GM18498 (cell line): ENCODE results near the gene CDK5.

Experiments
- ATAC-seq: cut with Tn5 transposase; IDR thresholded peaks from one replicate; pipeline ENCODE4 v1.9.1; 2021; ENCODE audit warnings: mild to moderate bottlenecking, moderate library complexity; ENCODE audit not compliant: unreplicated experiment

CDK5 gene

DNA sequence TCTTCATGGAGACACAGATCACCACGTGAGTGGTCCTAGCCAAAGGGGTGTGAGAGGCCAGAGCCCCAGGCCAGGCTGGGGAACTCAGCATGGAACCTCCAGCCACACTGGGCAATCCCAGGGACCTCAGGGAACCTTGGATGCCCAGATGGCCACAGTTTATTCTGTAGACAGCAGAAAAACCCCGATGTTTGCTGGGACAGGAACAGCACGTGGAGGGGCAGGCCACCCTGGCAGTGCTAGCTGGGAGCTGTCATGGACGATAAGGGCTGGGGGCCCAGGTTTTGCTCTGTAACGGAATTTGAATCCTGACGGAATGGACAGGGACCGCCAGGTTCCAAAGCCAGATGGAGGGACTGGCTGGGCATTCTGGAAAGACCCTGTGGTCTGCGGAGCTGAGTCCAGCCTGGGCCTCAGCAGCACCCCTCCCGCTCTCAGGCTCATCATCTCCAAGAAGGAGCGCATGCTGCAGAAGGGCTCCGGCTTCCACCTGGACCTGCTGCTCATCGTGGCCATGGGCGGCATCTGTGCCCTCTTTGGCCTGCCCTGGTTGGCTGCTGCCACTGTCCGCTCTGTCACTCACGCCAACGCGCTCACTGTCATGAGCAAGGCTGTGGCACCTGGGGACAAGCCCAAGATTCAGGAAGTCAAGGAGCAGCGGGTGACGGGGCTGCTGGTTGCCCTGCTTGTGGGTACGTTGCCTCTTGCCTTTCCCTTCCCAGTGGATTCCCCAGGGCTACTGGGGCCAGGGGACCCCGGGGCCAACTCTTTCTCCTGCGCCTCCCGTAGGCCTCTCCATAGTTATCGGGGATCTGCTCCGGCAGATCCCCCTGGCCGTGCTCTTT, 17.3 kb upstream of the CDK5 start:
- ATAC-seq, result no peak

DNA sequence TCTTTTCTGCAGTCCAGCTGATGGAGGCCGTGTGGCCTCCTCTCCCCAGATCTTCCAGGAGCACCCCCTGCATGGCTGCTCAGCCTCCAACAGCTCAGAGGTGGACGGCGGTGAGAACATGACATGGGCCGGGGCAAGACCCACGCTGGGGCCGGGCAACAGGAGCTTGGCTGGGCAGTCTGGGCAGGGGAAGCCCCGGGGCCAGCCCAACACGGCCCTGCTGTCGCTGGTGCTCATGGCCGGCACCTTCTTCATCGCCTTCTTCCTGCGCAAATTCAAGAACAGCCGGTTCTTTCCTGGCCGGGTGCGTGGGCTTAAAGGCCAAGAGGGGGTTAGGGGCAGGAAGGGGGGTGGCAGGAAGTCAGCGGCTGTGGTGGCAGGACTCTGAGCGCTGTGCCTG, 16.3 kb upstream of the CDK5 start:
- no peak for ATAC-seq

GRCh38 chr7:151071032-151071866, 13.6 kb upstream of the CDK5 start:
- ATAC-seq, result no peak

DNA sequence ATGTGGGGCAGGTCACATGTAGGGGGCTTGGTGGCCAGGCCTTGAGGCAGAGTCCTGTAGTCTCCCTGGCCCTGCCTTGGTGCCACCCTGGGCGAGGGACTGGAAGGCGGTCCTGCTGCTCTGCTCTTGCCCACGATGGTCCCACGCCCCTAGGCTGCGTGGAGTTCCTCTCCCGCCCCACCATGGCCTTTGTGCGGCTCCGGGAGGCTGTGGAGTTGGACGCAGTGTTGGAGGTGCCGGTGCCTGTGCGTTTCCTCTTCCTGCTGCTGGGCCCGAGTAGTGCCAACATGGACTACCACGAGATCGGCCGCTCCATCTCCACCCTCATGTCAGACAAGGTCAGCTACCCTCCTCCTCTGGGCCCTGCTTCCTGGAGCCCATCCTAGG, 12.9 kb upstream of the CDK5 start:
- ATAC-seq, result no peak

GRCh38 chr7:151069841-151070573, 12.3 kb upstream of the CDK5 start:
- no peak for ATAC-seq

GRCh38 chr7:151068069-151068773, 10.5 kb upstream of the CDK5 start:
- ATAC-seq, result no peak

GRCh38 chr7:151066273-151066974, 8.7 kb upstream of the CDK5 start:
- ATAC-seq, result no peak

DNA sequence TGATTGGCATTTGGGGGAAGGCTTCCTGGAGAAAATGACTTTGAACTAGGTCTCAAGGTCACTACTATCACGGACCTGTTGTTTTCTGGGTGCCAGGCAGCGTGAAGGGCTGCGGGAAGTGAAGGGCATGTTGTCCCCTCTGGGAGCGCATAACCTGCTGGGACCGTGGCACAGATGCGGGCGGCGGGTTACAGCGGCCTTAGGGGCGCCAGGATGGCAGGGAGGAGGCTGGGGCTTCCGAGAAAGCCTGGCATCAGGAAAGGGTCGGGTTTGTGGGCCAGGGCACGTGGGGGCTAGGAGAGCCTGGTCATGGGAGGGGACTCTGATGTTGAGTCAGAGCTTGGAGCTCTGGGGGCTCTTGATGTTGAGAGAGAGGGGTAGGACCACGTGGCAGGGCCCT, 7.8 kb upstream of the CDK5 start:
- no peak for ATAC-seq

GRCh38 chr7:151064993-151065392, 7.3 kb upstream of the CDK5 start:
- ATAC-seq, result no peak

DNA sequence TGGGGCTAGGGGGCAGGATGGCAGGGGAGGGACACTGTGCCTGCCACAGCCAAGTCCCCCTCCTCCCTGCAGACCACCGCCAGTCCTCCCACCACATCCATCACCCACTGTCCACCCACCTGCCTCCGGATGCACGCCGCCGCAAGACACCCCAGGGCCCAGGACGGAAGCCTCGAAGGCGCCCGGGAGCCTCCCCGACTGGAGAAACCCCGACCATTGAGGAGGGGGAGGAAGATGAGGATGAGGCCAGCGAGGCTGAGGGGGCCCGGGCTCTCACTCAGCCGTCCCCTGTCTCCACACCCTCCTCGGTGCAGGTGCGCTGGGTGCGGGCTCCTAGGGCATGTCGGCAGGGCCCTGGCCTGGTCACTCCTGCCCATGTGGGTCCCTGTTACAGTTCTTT, 6.8 kb upstream of the CDK5 start:
- no peak for ATAC-seq

DNA sequence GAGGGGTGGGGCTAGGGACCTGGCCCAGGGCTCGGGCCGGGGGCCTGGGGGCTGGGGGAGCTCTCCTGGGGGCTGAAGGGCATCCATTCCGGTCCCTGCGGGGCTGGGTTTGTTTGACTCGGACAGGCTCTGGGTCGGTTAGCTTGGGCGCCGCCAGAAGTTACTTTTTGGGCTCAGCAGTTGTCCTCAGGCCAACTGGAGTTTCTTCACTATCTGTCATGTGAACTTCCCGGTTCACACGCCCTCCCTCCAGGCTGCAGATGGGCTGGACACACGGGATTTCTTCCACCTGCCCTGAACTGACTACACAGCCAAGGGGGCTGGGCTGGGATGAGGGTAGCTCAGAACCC, 5.5 kb upstream of the CDK5 start:
- ATAC-seq, result no peak

DNA sequence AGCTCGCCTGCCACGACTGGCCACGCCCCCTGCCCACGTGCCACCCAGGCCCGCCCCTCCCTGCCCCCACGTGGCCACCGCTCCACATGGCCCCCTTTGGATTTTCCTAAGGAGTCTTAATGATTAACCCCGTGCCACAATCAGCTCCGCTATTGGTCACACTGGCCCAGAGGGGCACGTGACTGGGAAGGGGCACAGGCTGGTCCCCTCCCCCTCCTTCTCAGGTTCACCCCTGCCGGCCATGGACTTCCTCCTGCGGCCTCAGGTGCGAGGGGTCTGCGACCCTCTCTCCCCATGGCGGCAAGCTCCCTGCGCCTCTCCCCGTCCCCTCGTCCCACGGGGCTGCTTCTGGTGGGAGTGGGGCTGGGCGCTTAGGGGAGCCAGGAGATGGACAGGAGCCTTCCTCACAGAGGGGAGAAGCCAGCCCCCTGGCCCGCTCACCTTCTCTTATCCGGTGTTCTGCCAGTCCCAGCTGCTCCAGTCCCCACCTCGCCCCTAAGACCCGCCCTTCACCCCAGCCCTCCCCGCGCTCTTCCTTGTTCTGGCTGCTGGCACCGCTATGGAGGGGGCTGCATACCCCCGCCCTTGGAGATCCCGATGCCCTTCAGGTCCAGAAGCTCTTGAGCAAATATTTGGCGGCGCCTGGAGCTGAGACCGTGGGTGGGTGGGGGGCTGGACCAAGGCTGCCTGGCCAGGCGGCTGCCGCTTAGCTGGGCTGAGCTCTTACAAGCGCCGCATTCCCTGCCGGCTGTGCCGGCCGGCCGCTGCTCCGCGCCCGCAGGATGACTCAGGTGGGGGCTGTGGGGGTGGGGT, 4.9 kb upstream of the CDK5 start:
- no peak for ATAC-seq

GRCh38 chr7:151062111-151062398, 4.4 kb upstream of the CDK5 start:
- no peak for ATAC-seq

- no peak for ATAC-seq
Measured at GRCh38 chr7:151061213-151062110, 3.8 kb upstream of the CDK5 start.

- ATAC-seq, result no peak
Measured at GRCh38 chr7:151060416-151061212, 2.9 kb upstream of the CDK5 start.

DNA sequence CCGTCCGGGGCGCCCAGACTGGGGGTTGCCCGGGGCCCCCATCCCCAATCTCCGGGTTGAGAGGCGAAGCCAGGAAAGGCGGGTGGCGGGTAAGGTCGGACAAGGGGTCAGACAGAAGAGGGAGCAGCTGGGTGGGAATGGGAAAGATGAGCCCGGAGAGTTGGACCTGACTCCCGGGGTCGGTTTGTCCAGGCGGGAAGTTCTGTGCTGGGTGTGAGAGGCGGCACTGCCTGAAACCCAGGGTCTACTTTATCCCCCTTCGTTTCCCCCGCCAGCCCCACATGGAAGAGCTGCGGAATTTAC, 2.4 kb upstream of the CDK5 start:
- ATAC-seq, result no peak

DNA sequence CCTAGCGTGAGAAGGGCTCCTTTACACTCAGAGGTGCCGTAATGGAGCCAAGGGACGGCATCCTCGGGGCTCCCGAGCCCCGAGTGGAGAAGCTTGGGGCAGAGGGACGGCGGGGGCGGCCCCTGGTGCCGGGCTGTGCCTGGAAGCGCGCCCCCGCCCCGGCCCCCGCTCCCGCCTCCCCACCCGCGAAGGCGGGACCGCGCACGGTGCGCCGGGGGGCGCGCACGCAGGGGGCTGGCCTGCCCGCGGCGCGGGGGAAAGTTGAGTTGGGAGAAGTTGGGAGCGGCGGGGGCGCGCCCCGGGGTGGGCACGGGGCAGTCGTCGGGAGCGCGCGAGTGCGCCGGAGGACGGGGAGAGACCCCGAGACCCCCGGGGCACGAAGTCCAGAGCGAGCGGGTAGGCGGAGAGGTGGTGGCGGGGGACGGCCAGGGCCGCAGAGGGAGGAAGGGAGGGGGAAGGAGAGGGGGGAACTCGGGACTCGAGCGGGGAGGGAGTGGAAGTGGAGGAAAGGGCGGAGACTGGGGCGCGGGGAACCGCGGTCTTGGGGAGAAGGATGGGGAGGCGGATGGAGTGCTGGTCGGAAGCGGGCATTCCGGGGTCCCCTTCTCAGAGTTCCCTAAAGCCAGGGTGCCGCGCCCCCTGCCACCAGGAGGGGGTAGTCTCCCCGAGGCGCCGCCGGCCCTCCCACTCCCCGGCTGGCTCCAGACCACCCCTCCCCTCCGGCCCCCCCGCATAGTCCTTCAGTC, 1.8 kb upstream of the CDK5 start, which contains the start of gene SLC4A2:
Gene SLC4A2, plus strand, starts transcription at position 223 of the 746 bp plus-strand sequence. CDS start 2,399 bp downstream, outside the sequence.
- ATAC-seq, result peak; percentile 35
